IMR-90 (cell line): ENCODE results near the gene CSK. TPM values are rescaled to one million over a fixed set of nuclear protein-coding genes. Genes with fewer than 3 reads are reported as not detected.

ENCODE experiments used
- ATAC-seq: fragments of 200-7000 bp; cut with Tn5 transposase; 2 replicates; pipeline ENCODE4 v1.9.1; 2020; ENCODE audit warnings: low read depth, mild to moderate bottlenecking, moderate library complexity
- BruUV-seq: library from RNA; stranded (reverse); fragments of 400-500 nt; replicated peaks from 2 replicates; lab custom pipeline; 2021; lab: Mats Ljungman, UMichigan
- CTCF ChIA-PET: fragments of 300-600 bp; formaldehyde crosslinking; extraction: SDS; loops from one replicate; lab custom pipeline; 2021; ENCODE audit warnings: antibody characterized with exemption; lab: Yijun Ruan, JAX
- POLR2A ChIA-PET: fragments of 300-600 bp; sonication (Branson Sonifier 250); formaldehyde crosslinking; loops from one replicate; lab custom pipeline; 2022; ENCODE audit warnings: antibody characterized with exemption; ENCODE audit not compliant: unreplicated experiment; lab: Charles Lee
- DNase-seq: peaks from one replicate; pipeline ENCODE4 v3.0.0; 2013
- H2AFZ ChIP-seq: replicated peaks from 2 replicates; pipeline ENCODE3; 2013; ENCODE audit warnings: low read length, mild to moderate bottlenecking; ENCODE audit not compliant: poor library complexity
- H2AK5ac ChIP-seq: 2 replicates; pipeline ENCODE4 v1.6.1; 2013; ENCODE audit warnings: low read depth, low read length, inconsistent platforms
- H2AK9ac ChIP-seq: replicated peaks from 2 replicates; pipeline ENCODE3; 2013; ENCODE audit warnings: mild to moderate bottlenecking, low read depth, low read length, moderate library complexity; ENCODE audit not compliant: poor library complexity
- H2BK120ac ChIP-seq: 2 replicates; pipeline ENCODE4 v1.6.1; 2013; ENCODE audit warnings: low read depth, low read length, inconsistent platforms
- H2BK15ac ChIP-seq: 3 replicates; pipeline ENCODE4 v1.6.1; 2013; ENCODE audit warnings: low read depth, low read length, inconsistent platforms
- H2BK20ac ChIP-seq: 2 replicates; pipeline ENCODE4 v1.6.1; 2013; ENCODE audit warnings: low read depth, mild to moderate bottlenecking, inconsistent platforms, low read length, moderate library complexity
- H2BK5ac ChIP-seq: 2 replicates; pipeline ENCODE4 v1.6.1; 2013; ENCODE audit warnings: mild to moderate bottlenecking, low read depth, low read length, inconsistent platforms; ENCODE audit not compliant: poor library complexity, severe bottlenecking
- H3K14ac ChIP-seq: replicated peaks from 2 replicates; pipeline ENCODE4 v1.6.1; 2013; ENCODE audit warnings: low read depth, low read length, inconsistent platforms
- H3K18ac ChIP-seq: 2 replicates; pipeline ENCODE4 v1.6.1; 2013; ENCODE audit warnings: low read depth, low read length, control low read depth
- H3K23ac ChIP-seq: 2 replicates; pipeline ENCODE4 v1.6.1; 2013; ENCODE audit warnings: low read depth, low read length, inconsistent platforms
- H3K27ac ChIP-seq: 2 replicates; pipeline ENCODE4 v1.5.1; 2013; ENCODE audit warnings: mild to moderate bottlenecking, control low read depth, low read length; ENCODE audit not compliant: insufficient read depth
- H3K27me3 ChIP-seq: 2 replicates; pipeline ENCODE4 v1.6.1; 2013; ENCODE audit warnings: low read length; ENCODE audit not compliant: control insufficient read depth, insufficient read depth
- H3K36me3 ChIP-seq: 2 replicates; pipeline ENCODE4 v1.6.1; 2013; ENCODE audit warnings: low read length, mixed read lengths; ENCODE audit not compliant: control insufficient read depth, insufficient read depth
- H3K4ac ChIP-seq: 2 replicates; pipeline ENCODE4 v1.6.1; 2013; ENCODE audit warnings: low read depth, low read length, inconsistent platforms
- H3K4me1 ChIP-seq: 2 replicates; pipeline ENCODE4 v1.6.1; 2013; ENCODE audit warnings: low read length, mixed read lengths; ENCODE audit not compliant: control insufficient read depth, insufficient read depth
- H3K4me2 ChIP-seq: 2 replicates; pipeline ENCODE4 v1.6.1; 2013; ENCODE audit warnings: low read depth, mild to moderate bottlenecking, control low read depth, low read length, moderate library complexity
- H3K4me3 ChIP-seq: 2 replicates; pipeline ENCODE4 v1.5.1; 2013; ENCODE audit warnings: low read depth, mild to moderate bottlenecking, control low read depth, low read length, moderate library complexity; ENCODE audit not compliant: insufficient read depth
- H3K56ac ChIP-seq: 2 replicates; pipeline ENCODE4 v1.6.1; 2013; ENCODE audit warnings: low read length, inconsistent platforms; ENCODE audit not compliant: insufficient read depth; ENCODE audit errors: extremely low read depth
- H3K79me1 ChIP-seq, 2 experiments: 2 replicates each; pipeline ENCODE4 v1.6.1; 2013; ENCODE audit warnings: low read length in 2 of 2, inconsistent platforms in 1 of 2, low read depth in 1 of 2
- H3K9ac ChIP-seq: 2 replicates; pipeline ENCODE4 v1.6.1; 2013; ENCODE audit warnings: low read depth, low read length, control low read depth
- H3K9me1 ChIP-seq: 2 replicates; pipeline ENCODE4 v1.6.1; 2013; ENCODE audit warnings: low read length, inconsistent platforms; ENCODE audit not compliant: insufficient read depth
- H3K9me3 ChIP-seq: 2 replicates; pipeline ENCODE4 v1.6.1; 2013; ENCODE audit warnings: low read length; ENCODE audit not compliant: control insufficient read depth, insufficient read depth
- H4K20me1 ChIP-seq: 2 replicates; pipeline ENCODE4 v1.6.1; 2013; ENCODE audit warnings: low read length, inconsistent platforms; ENCODE audit not compliant: insufficient read depth
- H4K5ac ChIP-seq: 2 replicates; pipeline ENCODE4 v1.6.1; 2013; ENCODE audit warnings: mild to moderate bottlenecking, low read depth, low read length, control low read depth
- H4K8ac ChIP-seq, 2 experiments: 2 replicates each; pipeline ENCODE4 v1.6.1; 2013; ENCODE audit warnings: low read depth in 2 of 2, low read length in 2 of 2, control low read depth in 1 of 2, inconsistent platforms in 1 of 2
- H4K91ac ChIP-seq: 2 replicates; pipeline ENCODE4 v1.6.1; 2013; ENCODE audit warnings: low read depth, low read length, inconsistent platforms; ENCODE audit not compliant: insufficient read depth
- BHLHE40 ChIP-seq: fragments of 150-350 bp; IDR thresholded peaks from 2 replicates; pipeline ENCODE4 v1.6.1; 2016; ENCODE audit warnings: mild to moderate bottlenecking, low read depth, low read length
- CEBPB ChIP-seq: IDR thresholded peaks from 2 replicates; pipeline ENCODE4 v1.6.1; 2012; ENCODE audit warnings: low read depth, low read length, improper control_type of control experiment
- CHD1 ChIP-seq: IDR thresholded peaks from 2 replicates; pipeline ENCODE4 v1.6.1; 2012; ENCODE audit warnings: low read depth, low read length, improper control_type of control experiment
- FOS ChIP-seq: fragments of 150-350 bp; IDR thresholded peaks from 2 replicates; pipeline ENCODE4 v1.6.1; 2016; ENCODE audit warnings: low read depth, low read length
- MAFK ChIP-seq: IDR thresholded peaks from 2 replicates; pipeline ENCODE4 v1.6.1; 2012; ENCODE audit warnings: low read depth, low read length, improper control_type of control experiment
- MAZ ChIP-seq: IDR thresholded peaks from 2 replicates; pipeline ENCODE4 v1.6.1; 2012; ENCODE audit warnings: low read depth, mild to moderate bottlenecking, low read length, improper control_type of control experiment, moderate library complexity, borderline replicate concordance
- MXI1 ChIP-seq: IDR thresholded peaks from 2 replicates; pipeline ENCODE4 v1.6.1; 2012; ENCODE audit warnings: low read depth, mild to moderate bottlenecking, low read length, moderate library complexity, borderline replicate concordance
- NFE2L2 ChIP-seq: fragments of 150-350 bp; IDR thresholded peaks from 2 replicates; pipeline ENCODE4 v1.6.1; 2016; ENCODE audit warnings: low read depth, mild to moderate bottlenecking, low read length
- POLR2A ChIP-seq: IDR thresholded peaks from 2 replicates; pipeline ENCODE4 v1.6.1; 2012; ENCODE audit warnings: mild to moderate bottlenecking, low read depth, low read length
- RAD21 ChIP-seq: IDR thresholded peaks from 2 replicates; pipeline ENCODE4 v1.6.1; 2012; ENCODE audit warnings: low read length, improper control_type of control experiment
- RCOR1 ChIP-seq: IDR thresholded peaks from 2 replicates; pipeline ENCODE4 v1.6.1; 2012; ENCODE audit warnings: mild to moderate bottlenecking, low read length, improper control_type of control experiment; ENCODE audit not compliant: insufficient replicate concordance
- RFX5 ChIP-seq: IDR thresholded peaks from 2 replicates; pipeline ENCODE4 v1.8.0; 2012; ENCODE audit warnings: low read depth, mild to moderate bottlenecking, low read length, moderate library complexity
- SMC3 ChIP-seq: fragments of 150-350 bp; IDR thresholded peaks from 2 replicates; pipeline ENCODE4 v1.6.1; 2016; ENCODE audit warnings: low read depth, mild to moderate bottlenecking, antibody characterized with exemption, low read length, moderate library complexity
- USF2 ChIP-seq: fragments of 150-350 bp; IDR thresholded peaks from 2 replicates; pipeline ENCODE4 v1.6.1; 2017; ENCODE audit warnings: mild to moderate bottlenecking, antibody characterized with exemption, low read length, low read depth
- WGBS, 2 experiments: methylation state at CpG; one replicate each; pipeline versions ENCODE4 v1.1.5 to v1.1.7; 2013; ENCODE audit warnings: missing lambda C conversion rate in 2 of 2; ENCODE audit not compliant: insufficient read length in 1 of 2; ENCODE audit errors: extremely low coverage in 2 of 2; 5-methylcytosine and 5-hydroxymethylcytosine counted together
- dilution Hi-C: fragments of 300-500 bp; cut with HindIII; formaldehyde crosslinking; loops from one replicate; pipeline ENCODE4 v1.14.3; 2018; ENCODE audit warnings: low sequenced_read_pairs; ENCODE audit not compliant: unreplicated experiment
- in situ Hi-C: fragments of 300-500 bp; cut with MboI; formaldehyde crosslinking; loops from 3 replicates; pipeline ENCODE4 v1.14.3; 2019; ENCODE audit warnings: low sequenced_read_pairs, inconsistent platforms, mixed read lengths
- intact Hi-C: fragments of 100-400 bp; cut with micrococcal nuclease; formaldehyde crosslinking; loops from 2 replicates; pipeline ENCODE4 v1.10.0; 2022
- polyA plus RNA-seq, 3 experiments: library from polyadenylated mRNA; depleted of rRNA; stranded (reverse); fragments of >200 nt; gene quantifications; 2 replicates each; pipeline ENCODE4 v1.2.3, GENCODE V29; 2012; ENCODE audit warnings: low replicate concordance in 1 of 3
- total RNA-seq: library from RNA; depleted of rRNA; stranded (reverse); fragments of >200 nt; gene quantifications from 2 replicates; pipeline ENCODE4 v1.2.3, GENCODE V29; 2012
- TF ChIP-seq, protein P1 (sequence below): fragments of 150-350 bp; IDR thresholded peaks from 2 replicates; pipeline ENCODE4 v1.6.1; 2016; ENCODE audit warnings: low read depth, mild to moderate bottlenecking, low read length, moderate library complexity, borderline replicate concordance

CSK gene
- total and polyA plus RNA-seq, 2 of the 4 experiments (the other 2 are of a cell fraction), result 10.8 to 54.0 TPM

DNA sequence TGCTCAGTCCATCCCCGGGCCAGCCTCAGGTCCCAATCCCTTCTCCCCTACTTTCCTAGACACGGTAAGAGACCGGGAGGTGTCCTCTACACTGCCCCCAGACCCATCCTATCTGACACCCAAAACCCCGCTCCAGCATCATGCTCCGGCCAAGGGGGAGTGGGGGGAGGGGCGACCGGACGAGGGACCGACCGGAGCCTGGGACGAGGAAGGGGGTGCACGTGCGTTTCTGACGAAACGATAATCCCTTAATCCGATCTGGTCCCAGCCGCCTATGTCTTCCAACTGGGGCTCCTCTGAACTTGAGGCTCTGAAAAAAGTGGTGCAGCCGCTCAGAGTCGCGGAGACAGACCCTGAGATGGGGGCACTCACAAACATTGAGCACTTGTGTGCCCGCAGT, 45.0 kb downstream of the CSK start:
- Histone ChIP-seq H4K8ac (no peak overlapping the region), H4K5ac (no peak overlapping the region), H3K36me3 (no peaks in the 10 kb centered on the region), H3K9ac (no peak overlapping the region), H4K20me1 (no peaks in the 10 kb centered on the region; the same call in 1 of the 2 replicates), H2BK15ac (no peak overlapping the region), H3K79me1 (no peaks in the 10 kb centered on the region), H2AK9ac (no peak overlapping the region), H3K9me1 (no peaks in the 10 kb centered on the region), H3K56ac (no peak overlapping the region), H2BK20ac (no peak overlapping the region), H3K27me3 (peaks cover 57% of the 10 kb centered on the region), H3K27ac (no peak overlapping the region), H3K4ac (no peak overlapping the region), H2BK5ac (no peak overlapping the region), H3K4me3 (no peak overlapping the region), H3K4me2 (no peak overlapping the region), H3K9me3 (no peaks in the 10 kb centered on the region), H3K23ac (no peak overlapping the region), H4K91ac (no peak overlapping the region), H3K14ac (no peak overlapping the region), H2AFZ (no peak overlapping the region), H2AK5ac (no peak overlapping the region), H3K4me1 (no peaks in the 10 kb centered on the region), H3K18ac (no peak overlapping the region), H2BK120ac (no peak overlapping the region)
- CTCF ChIA-PET, result no interaction called here
- dilution Hi-C loops (no loop called here), in situ Hi-C loops (no loop called here), intact Hi-C loops (no loop called here)
- TF ChIP-seq MXI1 (no peak), RCOR1 (no peak), USF2 (no peak), FOS (no peak), MAZ (no peak), RAD21 (no peak), RFX5 (no peak), SMC3 (no peak), POLR2A (no peak), MAFK (no peak), CHD1 (no peak), BHLHE40 (no peak), CEBPB (no peak), NFE2L2 (no peak)
- TF ChIP-seq, protein P1, sequence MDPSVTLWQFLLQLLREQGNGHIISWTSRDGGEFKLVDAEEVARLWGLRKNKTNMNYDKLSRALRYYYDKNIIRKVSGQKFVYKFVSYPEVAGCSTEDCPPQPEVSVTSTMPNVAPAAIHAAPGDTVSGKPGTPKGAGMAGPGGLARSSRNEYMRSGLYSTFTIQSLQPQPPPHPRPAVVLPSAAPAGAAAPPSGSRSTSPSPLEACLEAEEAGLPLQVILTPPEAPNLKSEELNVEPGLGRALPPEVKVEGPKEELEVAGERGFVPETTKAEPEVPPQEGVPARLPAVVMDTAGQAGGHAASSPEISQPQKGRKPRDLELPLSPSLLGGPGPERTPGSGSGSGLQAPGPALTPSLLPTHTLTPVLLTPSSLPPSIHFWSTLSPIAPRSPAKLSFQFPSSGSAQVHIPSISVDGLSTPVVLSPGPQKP, result no peak
- BruUV-seq, result no TSS peak
- 18% methylated on average over 16 of the region's 21 CpGs; no CpG with 5 or more reads in 1 of the 2 experiments for WGBS, 2 experiments
- no peak for DNase-seq
- ATAC-seq, result no peak
- POLR2A ChIA-PET, result no interaction called here
